GM19328 (cell line): ENCODE measurements around the gene MAP4K2.
A peak's percentile ranks its signal among the peaks of the same experiment; 100 is the strongest.

ENCODE experiments used
- ATAC-seq: cut with Tn5 transposase; IDR thresholded peaks from one replicate; pipeline ENCODE4 v1.9.1; 2021; ENCODE audit warnings: mild to moderate bottlenecking, moderate library complexity; ENCODE audit not compliant: unreplicated experiment

MAP4K2 gene

GRCh38 chr11:64814712-64815187, 11.7 kb upstream of the MAP4K2 start:
- no peak for ATAC-seq

- no peak for ATAC-seq
These were observed 10.8 kb upstream of the MAP4K2 start for GRCh38 chr11:64813826-64814225.

DNA sequence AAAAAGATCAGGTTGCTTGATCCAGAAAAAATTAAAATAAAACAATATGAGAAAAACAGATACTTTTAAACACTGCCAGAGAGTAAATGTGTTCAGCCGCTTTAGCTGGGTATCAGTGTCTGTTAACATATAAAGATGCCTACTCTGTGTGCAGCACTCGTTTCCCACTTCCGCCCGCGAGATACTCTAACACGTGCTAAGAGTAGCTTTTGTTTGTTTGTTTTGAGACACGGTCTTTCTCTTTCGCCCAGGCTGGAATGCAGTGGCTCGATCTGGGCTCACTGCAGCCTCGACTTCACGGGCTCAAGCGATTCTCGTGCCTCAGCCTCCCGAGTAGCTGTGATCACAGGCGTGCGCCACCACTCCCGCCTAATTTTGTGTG, 7.9 kb upstream of the MAP4K2 start:
- ATAC-seq: no peak

DNA sequence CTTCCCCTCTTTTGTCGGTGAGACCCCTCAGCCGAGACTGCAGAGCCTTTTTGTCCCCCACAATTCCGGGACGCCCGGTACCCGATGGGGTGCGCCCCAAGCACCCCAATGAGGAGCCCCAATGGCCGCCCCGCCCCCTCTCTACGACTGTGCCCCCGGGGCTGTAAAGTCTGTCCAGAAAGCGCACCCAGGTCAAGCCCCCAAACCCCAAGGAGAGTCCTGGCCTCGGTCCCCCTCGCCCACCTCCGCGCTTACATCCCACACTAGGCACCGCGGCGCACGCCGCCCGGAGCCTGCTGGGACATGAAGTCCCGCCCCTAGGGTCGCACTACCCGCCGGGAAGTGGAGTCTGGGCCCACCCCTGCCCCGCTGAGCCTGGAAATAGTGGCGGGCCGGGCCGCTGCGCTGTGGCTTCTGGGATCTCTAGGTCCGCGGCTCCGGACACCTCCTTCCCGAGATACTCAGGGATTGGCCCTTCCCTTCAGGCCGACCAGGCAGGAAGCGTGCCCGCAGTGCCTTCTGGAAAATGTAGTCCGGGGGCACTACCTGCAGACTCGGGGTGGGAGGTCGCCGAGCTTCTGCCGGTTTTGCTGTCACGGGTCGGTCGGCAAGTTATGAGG, 7.4 kb upstream of the MAP4K2 start, which contains the start of gene MEN1:
Gene MEN1, minus strand, starts transcription at position 281 of the 620 bp plus-strand sequence. CDS start 442 bp downstream, outside the sequence.
- ATAC-seq: peak; percentile 68

GRCh38 chr11:64809781-64810241, 6.8 kb upstream of the MAP4K2 start:
- no peak for ATAC-seq

DNA sequence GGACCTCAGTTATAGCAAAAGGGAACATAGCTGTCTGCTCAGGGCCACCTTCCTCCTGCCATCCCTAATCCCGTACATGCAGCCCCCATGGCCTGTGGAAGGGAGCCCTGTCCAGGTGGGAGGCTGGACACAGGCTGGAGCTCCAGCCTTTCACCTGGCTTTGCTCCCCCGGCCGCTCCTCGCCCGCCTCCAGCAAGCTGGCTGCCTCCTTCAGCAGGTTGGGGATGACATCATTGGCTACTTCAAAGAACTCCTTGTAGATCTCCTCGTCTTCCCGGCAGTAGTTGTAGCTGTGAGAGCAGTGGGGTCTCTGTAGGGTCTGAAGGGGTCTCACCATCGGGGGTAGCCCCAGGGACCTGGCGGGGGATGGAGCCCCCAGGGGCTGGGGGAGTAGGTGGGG, 2.5 kb upstream of the MAP4K2 start:
- no peak for ATAC-seq

GRCh38 chr11:64804346-64805210, 1.6 kb upstream of the MAP4K2 start:
- no peak for ATAC-seq

DNA sequence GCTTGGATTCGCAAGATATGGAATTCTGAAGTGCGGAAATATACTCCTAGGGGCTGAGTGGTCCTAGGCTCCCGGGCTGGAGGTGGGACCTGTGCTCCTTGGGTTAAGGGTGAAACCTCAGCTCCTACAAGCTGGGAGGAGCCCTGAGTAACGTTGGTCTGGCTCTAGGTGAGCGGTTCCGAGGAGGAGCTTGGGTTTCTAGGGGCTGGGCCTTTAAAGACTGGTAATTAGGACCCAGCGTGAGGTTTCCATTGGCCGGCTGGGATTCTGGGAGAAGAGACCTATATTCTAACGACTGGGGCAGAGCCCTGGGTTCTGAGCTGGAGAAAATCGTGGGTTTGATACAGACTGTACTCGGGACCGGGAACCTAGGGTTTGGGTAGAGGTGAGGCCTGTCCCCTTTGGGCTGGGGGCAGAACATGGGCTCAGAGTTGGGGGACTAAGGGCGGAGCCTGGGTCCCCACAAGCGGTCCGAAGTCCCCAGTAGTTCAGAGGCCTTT, 882 bp upstream of the MAP4K2 start:
- ATAC-seq: no peak

GRCh38 chr11:64802370-64803157, 450 bp downstream of the MAP4K2 start:
- ATAC-seq: peak; percentile 9

DNA sequence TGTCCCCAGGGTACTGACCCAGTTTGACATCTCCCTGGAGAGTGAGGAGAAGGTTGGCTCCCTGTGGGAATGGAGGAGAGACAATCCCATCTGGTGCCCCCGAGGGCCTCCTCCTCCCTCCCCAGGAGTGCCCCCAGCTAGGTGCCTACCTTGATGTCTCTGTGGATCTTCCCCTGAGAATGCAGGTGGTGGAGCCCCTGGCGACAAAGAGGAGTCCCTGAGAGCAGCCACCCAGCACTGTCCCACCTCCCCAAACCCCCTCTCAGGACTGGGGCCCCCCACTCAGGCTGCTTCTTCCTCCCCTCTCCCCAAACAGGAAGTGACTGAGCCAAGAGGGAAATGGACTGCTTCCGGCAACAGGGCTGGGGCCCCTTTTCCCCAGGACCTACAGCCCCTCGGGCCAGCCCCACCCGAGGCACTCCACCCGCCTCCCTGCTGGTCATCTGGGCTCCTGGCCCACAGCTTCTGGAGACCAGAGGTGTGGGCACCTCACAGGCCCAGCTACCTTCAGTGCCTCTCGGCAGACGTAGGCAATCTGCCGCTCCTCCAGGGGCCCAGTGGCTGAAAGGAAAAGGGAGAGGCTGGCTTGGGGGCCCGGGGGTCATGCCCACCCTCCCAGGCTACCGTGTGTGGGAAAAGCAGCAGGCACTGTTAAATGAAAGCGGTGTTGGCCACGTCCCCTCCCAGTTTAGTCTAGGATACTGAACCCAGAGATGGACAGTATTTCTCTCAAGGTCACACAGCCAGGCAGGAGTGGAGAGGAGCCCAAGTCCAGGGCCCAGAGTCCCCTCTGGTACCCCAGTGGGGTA, 1.2 kb downstream of the MAP4K2 start:
- no peak for ATAC-seq

DNA sequence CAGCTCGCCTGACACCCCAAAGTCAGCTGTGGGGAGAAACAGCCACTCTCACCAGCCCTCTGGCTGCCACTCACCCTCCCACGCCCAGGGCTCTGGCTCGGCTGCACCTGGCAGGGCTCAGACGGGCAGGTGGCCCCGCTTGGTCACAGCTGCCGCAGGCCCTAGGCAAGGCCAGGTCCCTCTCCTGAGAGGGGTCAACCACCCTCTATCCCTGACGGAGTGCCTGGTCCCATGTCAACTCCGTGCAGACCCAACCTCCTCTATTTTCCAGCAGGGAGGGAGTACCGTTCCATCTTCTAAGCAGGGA, 1.9 kb downstream of the MAP4K2 start:
- no peak for ATAC-seq

DNA sequence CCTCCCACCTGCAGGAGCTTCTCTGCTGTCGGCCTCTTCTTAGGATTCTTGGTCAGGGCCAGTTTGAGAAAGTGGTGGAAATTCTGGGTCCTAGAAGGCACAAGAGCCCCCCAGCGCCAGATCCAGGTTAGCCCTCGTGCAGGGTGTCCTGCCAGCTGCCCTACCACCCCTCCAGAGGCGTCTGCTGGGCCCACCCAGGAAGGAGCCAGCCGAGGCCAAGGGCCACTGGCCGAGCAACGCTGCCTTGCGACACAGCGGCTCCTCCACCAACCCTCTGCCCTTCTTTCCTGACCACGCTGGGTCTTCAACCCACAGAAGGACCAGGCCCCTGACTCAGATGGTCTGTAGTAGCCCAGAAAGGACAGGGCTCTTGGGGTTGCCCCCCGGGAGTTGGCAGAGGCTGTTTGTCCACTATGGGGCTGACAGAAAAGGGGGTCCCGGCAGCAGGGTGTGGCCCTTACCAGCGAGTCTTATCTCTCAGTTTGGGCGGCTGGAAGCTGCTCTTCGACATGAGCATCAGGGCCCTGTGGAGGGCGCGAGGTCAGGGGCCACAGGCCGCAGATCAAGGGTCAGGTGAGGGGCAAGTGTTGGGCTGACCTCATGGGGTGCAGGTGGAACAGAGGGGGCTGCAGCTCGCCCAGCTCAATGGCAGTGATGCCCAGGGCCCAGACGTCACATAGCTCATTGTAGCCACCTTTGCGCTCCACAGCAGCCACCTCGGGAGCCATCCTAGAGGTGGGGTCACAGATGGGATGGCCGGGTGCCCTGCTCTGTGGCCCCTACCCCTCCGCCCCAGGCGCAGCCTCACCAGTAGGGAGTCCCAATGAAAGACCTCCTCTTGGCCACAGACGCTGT, 2.5 kb downstream of the MAP4K2 start:
- ATAC-seq: no peak

GRCh38 chr11:64799623-64800302, 3.3 kb downstream of the MAP4K2 start:
- ATAC-seq: no peak

GRCh38 chr11:64799256-64799622, 3.8 kb downstream of the MAP4K2 start:
- no peak for ATAC-seq

DNA sequence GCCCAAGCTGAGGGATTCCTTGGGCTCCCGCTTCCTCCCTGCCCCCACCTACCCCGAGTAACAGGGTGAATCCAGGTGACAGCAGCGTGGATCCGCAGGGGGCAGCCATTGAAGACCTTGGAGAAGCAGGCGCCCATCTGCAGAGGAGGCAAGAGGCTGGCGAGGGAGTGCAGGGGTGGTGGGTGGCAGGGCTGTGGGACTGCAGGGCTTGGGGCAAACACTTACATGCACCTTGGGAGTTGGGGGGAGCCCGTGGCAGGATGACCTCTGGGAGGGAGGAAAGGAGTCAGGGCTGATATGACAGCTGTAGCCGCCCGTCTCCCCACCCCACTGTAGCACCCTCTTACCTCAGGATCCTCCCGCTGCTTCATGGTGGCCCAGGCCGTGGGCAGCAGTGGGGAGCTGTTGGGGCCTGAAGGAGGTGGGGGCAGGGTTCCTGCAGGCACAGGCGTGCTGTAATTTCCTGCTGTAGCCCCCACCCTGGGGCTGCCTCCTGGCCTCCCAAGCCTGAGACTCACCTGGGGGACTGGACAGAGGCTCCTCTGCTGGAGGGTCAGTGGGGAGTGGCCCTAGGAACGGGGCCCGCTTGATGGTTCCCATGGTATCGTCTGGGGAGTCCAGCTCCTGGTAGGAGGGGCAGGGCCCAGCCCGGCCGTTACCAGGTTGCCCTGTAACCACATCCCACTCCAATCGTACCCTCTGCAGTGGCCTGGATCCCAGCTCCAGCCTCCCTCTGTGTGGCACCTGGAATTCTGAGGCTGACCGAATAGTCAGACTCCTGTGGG, 6.1 kb downstream of the MAP4K2 start:
- no peak for ATAC-seq

DNA sequence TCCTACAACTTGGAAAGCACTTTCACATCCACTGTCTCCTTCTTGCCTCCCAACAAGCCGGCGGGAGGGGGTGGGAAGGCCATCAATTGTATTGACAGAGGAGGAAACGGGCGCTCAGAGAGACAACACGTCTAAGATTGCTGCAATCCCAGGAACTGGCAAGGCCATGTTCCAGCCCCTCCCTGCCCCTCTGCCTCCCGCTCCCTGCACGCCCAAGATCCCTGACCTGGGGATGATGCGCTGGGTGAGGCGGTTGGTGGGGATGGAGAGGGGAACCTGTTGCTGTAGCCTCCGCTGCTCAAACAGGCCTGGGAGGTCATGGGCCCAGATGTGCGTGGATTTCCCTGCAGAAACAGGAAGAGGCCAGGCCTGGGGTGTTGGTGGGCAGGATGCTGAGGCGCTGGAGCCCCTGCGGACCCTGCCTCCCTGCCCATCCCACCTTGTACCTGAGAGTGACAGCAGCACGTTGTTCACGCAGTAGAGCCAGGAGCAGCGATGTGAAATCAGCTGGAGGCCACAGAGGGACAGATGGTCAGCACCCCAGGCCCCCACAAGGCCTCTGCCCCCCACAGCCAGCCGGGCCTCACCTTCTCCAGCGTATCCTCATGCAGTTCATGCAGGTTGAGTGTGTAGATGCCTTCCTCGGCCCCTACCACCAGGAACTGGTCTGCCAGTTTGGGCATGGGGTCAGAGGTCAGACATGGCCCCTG, 6.8 kb downstream of the MAP4K2 start:
- ATAC-seq: no peak

GRCh38 chr11:64794526-64794925, 8.5 kb downstream of the MAP4K2 start:
- ATAC-seq: no peak
